ENCODE measurements around the gene XKR3.
"Not testable (repeated sequence)": the region's sequence is repeated elsewhere in the genome, so short reads cannot be mapped to it uniquely, and the experiment has no call there.

XKR3 gene
- 0 reads per million in 2 donors for total RNA-seq

GRCh38 chr22:16824716-16825687 lies at the start of gene XKR3:
Gene XKR3, minus strand, starts transcription at chr22:16825411. Its CDS starts 17,338 bp downstream, at chr22:16808073.
- no peak for DNase-seq

GRCh38 chr22:16869640-16870039 lies 44.4 kb upstream of the XKR3 start:
- DNase-seq, result not testable (repeated sequence)

- DNase-seq, result no peak
Observed at GRCh38 chr22:16866167-16866566, 41.0 kb upstream of the XKR3 start.

GRCh38 chr22:16856851-16857250 lies 31.6 kb upstream of the XKR3 start:
- not testable (repeated sequence) for DNase-seq

GRCh38 chr22:16854631-16855030 lies 29.4 kb upstream of the XKR3 start:
- DNase-seq, result no peak

- DNase-seq, result not testable (repeated sequence)
Observed at GRCh38 chr22:16851268-16851996, 26.2 kb upstream of the XKR3 start.

- DNase-seq, result no peak
Observed at GRCh38 chr22:16847271-16847670, 22.1 kb upstream of the XKR3 start.

GRCh38 chr22:16845881-16846280 lies 20.7 kb upstream of the XKR3 start:
- no peak for DNase-seq

GRCh38 chr22:16845465-16845864 lies 20.3 kb upstream of the XKR3 start:
- no peak for DNase-seq

GRCh38 chr22:16844529-16844928 lies 19.3 kb upstream of the XKR3 start:
- DNase-seq, result no peak

GRCh38 chr22:16838073-16838472 lies 12.9 kb upstream of the XKR3 start:
- DNase-seq, result no peak

- no peak for DNase-seq
Observed at GRCh38 chr22:16834971-16835370, 9.8 kb upstream of the XKR3 start.

- no peak for DNase-seq
Observed at GRCh38 chr22:16831257-16831656, 6.0 kb upstream of the XKR3 start.

- no peak for DNase-seq
Observed at GRCh38 chr22:16829985-16830384, 4.8 kb upstream of the XKR3 start.

GRCh38 chr22:16828876-16829275 lies 3.7 kb upstream of the XKR3 start:
- DNase-seq, result no peak

- no peak for DNase-seq
Observed at GRCh38 chr22:16827506-16827905, 2.3 kb upstream of the XKR3 start.

GRCh38 chr22:16819249-16819648 lies 6.0 kb downstream of the XKR3 start:
- DNase-seq, result no peak

- DNase-seq, result no peak
Observed at GRCh38 chr22:16818538-16818937, 6.7 kb downstream of the XKR3 start.

- DNase-seq, result no peak
Observed at GRCh38 chr22:16815073-16815472, 10.1 kb downstream of the XKR3 start.

GRCh38 chr22:16810188-16810802 lies 14.9 kb downstream of the XKR3 start:
- no peak for DNase-seq

- DNase-seq, result no peak
Observed at GRCh38 chr22:16808744-16809143, 16.5 kb downstream of the XKR3 start.

- no peak for DNase-seq
Observed at GRCh38 chr22:16807109-16807508, 18.1 kb downstream of the XKR3 start.

- DNase-seq, result no peak
Observed at GRCh38 chr22:16806401-16806800, 18.8 kb downstream of the XKR3 start.
